Activated CD8-positive, alpha-beta memory T cell treated with anti-CD3 and anti-CD28 coated beads for 1 hour (primary cell): ENCODE data around the gene PCOLCE2.

Experiments
- DNase-seq, 2 donors: peaks; one replicate each; pipeline ENCODE4 v3.0.0-alpha.2; 2020; ENCODE audit warnings: low read depth in 1 of 2; ENCODE audit errors: extremely low read depth in 1 of 2

The PCOLCE2 gene

GRCh38 chr3:142866841-142867631 is 21.8 kb downstream of the PCOLCE2 start:
- no peak for DNase-seq

- no peak for DNase-seq
Observed at GRCh38 chr3:142863930-142864920, 24.7 kb downstream of the PCOLCE2 start.

GRCh38 chr3:142863010-142863817 is 25.7 kb downstream of the PCOLCE2 start:
- no peak for DNase-seq

- no peak for DNase-seq
Observed at GRCh38 chr3:142861926-142862325, 27.0 kb downstream of the PCOLCE2 start.

GRCh38 chr3:142858043-142858442 is 30.8 kb downstream of the PCOLCE2 start:
- DNase-seq, result no peak

- DNase-seq, result no peak
Observed at GRCh38 chr3:142857056-142857455, 31.8 kb downstream of the PCOLCE2 start.

GRCh38 chr3:142853270-142854168 is 35.4 kb downstream of the PCOLCE2 start:
- DNase-seq, result no peak

- DNase-seq, result no peak
Observed at GRCh38 chr3:142852009-142852408, 36.9 kb downstream of the PCOLCE2 start.

- no peak for DNase-seq
Observed at GRCh38 chr3:142850395-142851023, 38.4 kb downstream of the PCOLCE2 start.

- no peak for DNase-seq
Observed at GRCh38 chr3:142849148-142849547, 39.7 kb downstream of the PCOLCE2 start.

GRCh38 chr3:142846779-142847577 is 41.9 kb downstream of the PCOLCE2 start:
- no peak for DNase-seq

GRCh38 chr3:142844339-142844977 is 44.4 kb downstream of the PCOLCE2 start:
- no peak for DNase-seq

GRCh38 chr3:142839831-142840230 is 49.1 kb downstream of the PCOLCE2 start:
- no peak for DNase-seq

GRCh38 chr3:142837526-142837925 is 51.4 kb downstream of the PCOLCE2 start:
- no peak for DNase-seq

- DNase-seq, result peak in 1 of 2 donors; percentile 15
Observed at GRCh38 chr3:142828703-142829305, 60.1 kb downstream of the PCOLCE2 start.

- DNase-seq, result no peak
Observed at GRCh38 chr3:142819179-142819578, 69.7 kb downstream of the PCOLCE2 start.

- DNase-seq, result no peak
Observed at GRCh38 chr3:142818651-142819050, 70.2 kb downstream of the PCOLCE2 start.

GRCh38 chr3:142817897-142818296 is 71.0 kb downstream of the PCOLCE2 start:
- no peak for DNase-seq
